MM.1S (cell line): Measurements from ENCODE around the gene RASSF6.

Experiments used
- DNase-seq: peaks from one replicate; pipeline ENCODE4 v3.0.0-alpha.2; 2015
- H2AFZ ChIP-seq: fragments of 300-600 bp; sonication (generic); 2 replicates; pipeline ENCODE4 v1.6.0; 2016; ENCODE audit warnings: antibody characterized with exemption, low read length
- H3F3A ChIP-seq: fragments of 300-600 bp; sonication (generic); 2 replicates; pipeline ENCODE4 v1.6.1; 2016; ENCODE audit warnings: mild to moderate bottlenecking, antibody characterized with exemption, low read length, moderate library complexity, mixed read lengths; ENCODE audit not compliant: insufficient read depth
- H3K27ac ChIP-seq: fragments of 300-600 bp; sonication (generic); 2 replicates; pipeline ENCODE4 v1.5.1; 2016; ENCODE audit warnings: mild to moderate bottlenecking, low read length
- H3K27me3 ChIP-seq: fragments of 300-600 bp; sonication (generic); replicated peaks from 2 replicates; pipeline ENCODE4 v1.6.0; 2016; ENCODE audit warnings: low read length; ENCODE audit not compliant: insufficient read depth
- H3K36me3 ChIP-seq: fragments of 300-600 bp; sonication (generic); replicated peaks from 2 replicates; pipeline ENCODE4 v1.6.1; 2016; ENCODE audit warnings: mild to moderate bottlenecking, low read length, mixed read lengths; ENCODE audit not compliant: insufficient read depth
- H3K4me1 ChIP-seq: fragments of 300-600 bp; sonication (generic); 2 replicates; pipeline ENCODE4 v1.6.1; 2016; ENCODE audit warnings: low read length, mixed read lengths
- H3K4me2 ChIP-seq: fragments of 300-600 bp; sonication (generic); 2 replicates; pipeline ENCODE4 v1.6.0; 2016; ENCODE audit warnings: low read depth, low read length
- H3K4me3 ChIP-seq: fragments of 300-600 bp; sonication (generic); 2 replicates; pipeline ENCODE4 v1.5.1; 2016; ENCODE audit warnings: low read length, mixed read lengths
- H3K79me2 ChIP-seq: fragments of 300-600 bp; sonication (generic); 2 replicates; pipeline ENCODE4 v1.6.1; 2016; ENCODE audit warnings: mixed run types, low read length, mixed read lengths
- H3K9ac ChIP-seq: fragments of 300-600 bp; sonication (generic); 2 replicates; pipeline ENCODE4 v1.6.1; 2016; ENCODE audit warnings: low read length, mixed read lengths
- H3K9me2 ChIP-seq: fragments of 300-600 bp; sonication (generic); replicated peaks from 2 replicates; pipeline ENCODE4 v1.6.1; 2016; ENCODE audit warnings: mild to moderate bottlenecking, low read length, mixed read lengths; ENCODE audit not compliant: insufficient read depth
- H3K9me3 ChIP-seq: fragments of 300-600 bp; sonication (generic); replicated peaks from 2 replicates; pipeline ENCODE4 v1.6.1; 2016; ENCODE audit warnings: mild to moderate bottlenecking, low read length, mixed read lengths; ENCODE audit not compliant: insufficient read depth
- H4K20me1 ChIP-seq: fragments of 300-600 bp; sonication (generic); 2 replicates; pipeline ENCODE4 v1.6.1; 2016; ENCODE audit warnings: mild to moderate bottlenecking, low read length, moderate library complexity, mixed read lengths; ENCODE audit not compliant: insufficient read depth
- CTCF ChIP-seq: fragments of 300-600 bp; sonication (generic); IDR thresholded peaks from 2 replicates; pipeline ENCODE4 v1.5.1; 2016; ENCODE audit warnings: antibody characterized with exemption, low read length, mixed read lengths
- EZH2 ChIP-seq: fragments of 300-600 bp; sonication (generic); optimal IDR thresholded peaks from 2 replicates; pipeline ENCODE3; 2017; ENCODE audit warnings: low read depth, mild to moderate bottlenecking, antibody characterized with exemption, low read length, mixed read lengths
- EZH2phosphoT487 ChIP-seq: fragments of 300-600 bp; sonication (generic); IDR thresholded peaks from 2 replicates; pipeline ENCODE4 v1.6.1; 2018; ENCODE audit warnings: antibody characterized with exemption, low read length

Gene RASSF6

GRCh38 chr4:73606465-73606974 lies 13.7 kb downstream of the RASSF6 start:
- Histone ChIP-seq H3K4me1 (peaks cover 61% of the 10 kb centered on the region), H3K27me3 (no peaks in the 10 kb centered on the region), H2AFZ (peak overlapping the region; percentile 35; the same call in 1 of the 2 replicates), H3F3A (peaks cover 22% of the 10 kb centered on the region), H3K79me2 (no peaks in the 10 kb centered on the region), H4K20me1 (no peaks in the 10 kb centered on the region), H3K36me3 (no peaks in the 10 kb centered on the region), H3K9ac (peak overlapping the region; percentile 53), H3K9me3 (no peaks in the 10 kb centered on the region), H3K9me2 (no peaks in the 10 kb centered on the region), H3K4me2 (peak overlapping the region; percentile 78), H3K27ac (peak overlapping the region; percentile 90), H3K4me3 (peak overlapping the region; percentile 37)
- TF ChIP-seq CTCF (no peak), EZH2phosphoT487 (no peak), EZH2 (no peak)
- DNase-seq, result peak; percentile 89

- no peak overlapping the region for H2AFZ ChIP-seq
- H3K9me2 ChIP-seq, result no peaks in the 10 kb centered on the region
- H3K4me2 ChIP-seq, result no peak overlapping the region
- no peaks in the 10 kb centered on the region for H4K20me1 ChIP-seq
- no peak overlapping the region for H3K27ac ChIP-seq
- H3K4me3 ChIP-seq, result no peak overlapping the region
- H3K79me2 ChIP-seq, result no peaks in the 10 kb centered on the region
- no peaks in the 10 kb centered on the region for H3K36me3 ChIP-seq
- no peak overlapping the region for H3K9ac ChIP-seq
- H3K9me3 ChIP-seq, result no peaks in the 10 kb centered on the region
- H3K4me1 ChIP-seq, result peaks cover 47% of the 10 kb centered on the region
- TF ChIP-seq EZH2 (no peak), CTCF (no peak), EZH2phosphoT487 (no peak)
- no peaks in the 10 kb centered on the region for H3K27me3 ChIP-seq
- H3F3A ChIP-seq, result peaks cover 31% of the 10 kb centered on the region
- no peak for DNase-seq
These were observed 16.2 kb downstream of the RASSF6 start for GRCh38 chr4:73603854-73604584.

- Histone ChIP-seq H3K9me2 (no peaks in the 10 kb centered on the region), H3K36me3 (no peaks in the 10 kb centered on the region), H3K4me1 (peaks cover 47% of the 10 kb centered on the region), H3K4me3 (no peak overlapping the region), H3K4me2 (no peak overlapping the region), H2AFZ (no peak overlapping the region), H3K27ac (no peak overlapping the region), H3F3A (peaks cover 33% of the 10 kb centered on the region), H3K27me3 (no peaks in the 10 kb centered on the region), H3K79me2 (no peaks in the 10 kb centered on the region), H4K20me1 (no peaks in the 10 kb centered on the region), H3K9ac (no peak overlapping the region), H3K9me3 (no peaks in the 10 kb centered on the region)
- no peak for TF ChIP-seq CTCF
- TF ChIP-seq EZH2, result no peak
- no peak for TF ChIP-seq EZH2phosphoT487
- no peak for DNase-seq
These were observed 16.9 kb downstream of the RASSF6 start for GRCh38 chr4:73603271-73603710.
